PC-9 (cell line): ENCODE data around the gene RBM14.

Experiments used
- EZH2 ChIP-seq: fragments of 200-600 bp; sonication (generic); IDR thresholded peaks from 2 replicates; pipeline ENCODE4 v1.8.0; 2017; ENCODE audit warnings: antibody characterized with exemption, low read depth
- TF ChIP-seq, protein P1 (sequence below): fragments of 200-600 bp; sonication (generic); conservative IDR thresholded peaks from 2 replicates; pipeline ENCODE4 v1.6.1; 2017; ENCODE audit warnings: mixed run types, antibody characterized with exemption, mild to moderate bottlenecking, moderate library complexity

DNA sequence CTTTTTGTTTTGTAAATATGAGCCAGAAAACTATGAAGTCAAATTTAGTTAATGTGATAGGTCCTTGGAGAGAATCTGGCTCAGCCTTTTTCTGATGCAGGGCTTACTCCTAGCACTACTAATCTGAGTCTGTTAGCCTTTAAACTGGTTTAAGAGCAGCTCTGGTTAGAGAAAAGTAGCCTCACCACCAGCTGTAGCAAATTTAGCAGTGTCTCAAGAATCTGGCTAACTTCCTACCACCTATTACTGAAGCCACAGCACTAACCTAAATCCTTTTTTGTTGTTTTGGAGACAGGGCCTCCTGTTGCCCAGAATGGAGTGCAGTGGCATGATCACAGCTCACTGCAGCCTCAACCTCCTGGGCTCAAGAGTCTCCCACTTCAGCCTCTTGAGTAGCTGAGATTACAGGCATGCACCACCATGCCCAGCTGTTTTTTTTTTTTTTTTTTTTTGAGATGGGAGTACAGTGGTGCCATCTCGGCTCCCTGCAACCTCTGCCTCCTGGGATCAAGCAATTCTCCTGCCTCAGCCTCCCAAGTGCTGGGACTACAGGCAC is 47.4 kb downstream of the RBM14 start:
- TF ChIP-seq, protein P1, sequence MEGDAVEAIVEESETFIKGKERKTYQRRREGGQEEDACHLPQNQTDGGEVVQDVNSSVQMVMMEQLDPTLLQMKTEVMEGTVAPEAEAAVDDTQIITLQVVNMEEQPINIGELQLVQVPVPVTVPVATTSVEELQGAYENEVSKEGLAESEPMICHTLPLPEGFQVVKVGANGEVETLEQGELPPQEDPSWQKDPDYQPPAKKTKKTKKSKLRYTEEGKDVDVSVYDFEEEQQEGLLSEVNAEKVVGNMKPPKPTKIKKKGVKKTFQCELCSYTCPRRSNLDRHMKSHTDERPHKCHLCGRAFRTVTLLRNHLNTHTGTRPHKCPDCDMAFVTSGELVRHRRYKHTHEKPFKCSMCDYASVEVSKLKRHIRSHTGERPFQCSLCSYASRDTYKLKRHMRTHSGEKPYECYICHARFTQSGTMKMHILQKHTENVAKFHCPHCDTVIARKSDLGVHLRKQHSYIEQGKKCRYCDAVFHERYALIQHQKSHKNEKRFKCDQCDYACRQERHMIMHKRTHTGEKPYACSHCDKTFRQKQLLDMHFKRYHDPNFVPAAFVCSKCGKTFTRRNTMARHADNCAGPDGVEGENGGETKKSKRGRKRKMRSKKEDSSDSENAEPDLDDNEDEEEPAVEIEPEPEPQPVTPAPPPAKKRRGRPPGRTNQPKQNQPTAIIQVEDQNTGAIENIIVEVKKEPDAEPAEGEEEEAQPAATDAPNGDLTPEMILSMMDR = no peak
- no peak for TF ChIP-seq EZH2
